DLD1 (cell line): Measurements from ENCODE around the gene OR4D2.

Experiments
- in situ Hi-C: cut with HindIII; loops from 2 replicates; pipeline ENCODE4 v1.10.0; 2017; ENCODE audit warnings: low sequenced_read_pairs

The OR4D2 gene

DNA sequence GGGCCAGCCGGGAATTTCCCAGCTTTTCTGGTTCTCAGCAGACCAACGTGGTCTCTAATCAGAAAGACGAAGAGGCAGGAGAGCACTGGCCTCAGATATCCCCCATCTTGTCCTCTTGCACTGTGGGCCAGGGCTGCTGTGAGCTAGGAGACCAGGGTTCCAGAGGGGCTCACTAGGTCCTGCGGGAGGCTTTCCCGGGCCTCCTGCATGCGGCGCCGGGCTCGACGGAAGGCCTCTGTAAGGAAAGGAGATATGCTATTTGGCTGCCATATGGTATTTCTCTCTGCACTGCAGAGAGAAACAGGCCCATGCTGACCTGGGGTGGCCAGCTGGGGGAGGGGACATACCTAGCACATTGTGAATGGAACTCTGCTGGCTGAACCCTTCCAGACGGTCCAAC is 39.2 kb downstream of the OR4D2 start:
- in situ Hi-C loops, result no loop called here

DNA sequence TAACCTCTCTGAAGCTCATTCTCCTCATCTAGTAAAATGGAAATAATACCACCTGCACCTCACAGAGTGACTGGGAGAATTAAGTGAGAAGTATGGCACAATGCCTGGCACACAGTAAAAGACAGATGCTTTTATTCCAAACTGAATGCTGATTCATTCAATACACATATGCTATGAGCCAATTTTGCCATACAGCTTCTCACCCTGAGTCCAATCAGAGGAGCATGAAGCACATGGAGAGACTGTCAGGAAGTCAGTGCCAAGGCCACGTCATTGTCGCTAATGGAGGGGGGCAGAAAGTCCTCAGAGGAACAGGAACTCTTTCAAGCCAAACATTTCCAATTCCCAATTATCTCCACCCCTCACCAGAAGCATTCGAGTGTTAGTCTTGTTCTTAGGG is 40.7 kb downstream of the OR4D2 start:
- in situ Hi-C loops, result no loop called here

DNA sequence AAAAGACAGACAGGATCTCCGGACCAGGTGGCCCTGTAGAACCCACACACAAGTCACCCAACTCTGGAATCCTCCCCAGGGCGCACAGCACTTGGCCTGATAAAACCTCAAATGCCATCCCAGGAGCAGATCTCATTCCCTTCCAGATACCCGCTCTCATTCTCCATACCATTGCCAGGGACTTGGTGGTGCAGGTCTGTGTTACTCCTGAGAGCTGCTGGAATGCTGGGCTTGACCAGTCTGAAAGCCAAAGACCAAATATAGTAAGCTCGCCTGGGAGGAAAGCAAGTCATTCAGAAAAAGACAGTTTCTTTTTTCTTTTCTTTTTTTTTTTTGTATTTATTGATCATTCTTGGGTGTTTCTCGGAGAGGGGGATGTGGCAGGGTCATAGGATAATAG is 41.6 kb downstream of the OR4D2 start:
- in situ Hi-C loops, result no loop called here

DNA sequence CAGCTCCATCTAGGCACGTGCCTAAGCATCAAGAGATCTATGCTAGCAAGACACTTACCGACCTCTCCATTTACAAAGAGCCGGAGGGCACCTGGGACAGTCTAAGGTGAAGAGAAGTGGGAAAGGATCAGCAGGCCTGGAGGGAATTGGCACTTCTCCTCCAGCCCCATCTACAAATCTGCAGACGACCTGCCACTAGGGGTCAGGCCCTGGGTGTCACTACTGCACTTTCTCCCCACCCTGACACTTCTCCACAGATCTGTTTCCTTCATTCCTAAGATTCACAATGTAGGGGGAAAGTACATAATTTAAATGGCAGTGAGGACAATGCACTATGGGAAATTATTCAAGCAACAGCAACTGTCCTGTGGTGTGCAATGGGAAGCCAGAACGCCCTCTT is 44.1 kb downstream of the OR4D2 start:
- in situ Hi-C loops, result no loop called here

DNA sequence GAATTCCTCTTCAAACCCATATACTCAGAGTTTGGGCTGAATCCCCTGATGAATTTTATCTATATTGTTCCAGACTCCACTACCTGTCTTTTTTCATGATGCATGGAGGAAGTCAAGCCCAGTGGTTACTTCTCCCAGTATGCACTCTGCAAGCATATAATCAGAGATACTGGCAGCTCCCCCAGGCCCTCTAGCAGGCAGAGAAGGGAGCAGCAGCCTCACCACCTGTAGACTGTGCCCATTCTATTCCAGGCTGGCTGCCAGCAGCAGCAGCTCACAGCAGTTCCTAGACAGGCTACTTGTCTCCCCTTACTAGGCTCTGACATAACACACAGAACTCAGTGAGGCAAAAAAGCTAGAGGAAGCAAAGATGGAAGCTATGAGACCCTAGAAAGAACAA is 48.9 kb downstream of the OR4D2 start:
- in situ Hi-C loops, result no loop called here

DNA sequence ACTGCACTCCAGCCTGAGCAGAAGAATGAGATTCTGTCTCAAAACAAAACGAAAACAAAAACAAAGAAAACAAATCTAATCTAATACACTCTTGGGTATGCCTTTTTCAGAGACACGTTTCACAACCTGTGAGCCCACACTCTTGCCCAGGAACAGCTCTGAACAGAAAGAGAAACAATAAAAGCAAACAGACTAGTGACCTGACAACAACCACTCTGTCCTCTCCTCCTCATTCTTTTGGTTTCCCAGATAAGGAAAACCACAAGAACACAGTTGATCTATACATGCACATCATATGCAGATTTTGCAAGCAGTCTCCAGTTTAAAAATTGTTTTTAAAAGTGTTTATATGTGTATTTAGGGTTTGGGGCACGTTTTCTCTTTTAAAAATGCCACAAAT is 51.0 kb downstream of the OR4D2 start:
- in situ Hi-C loops, result no loop called here

DNA sequence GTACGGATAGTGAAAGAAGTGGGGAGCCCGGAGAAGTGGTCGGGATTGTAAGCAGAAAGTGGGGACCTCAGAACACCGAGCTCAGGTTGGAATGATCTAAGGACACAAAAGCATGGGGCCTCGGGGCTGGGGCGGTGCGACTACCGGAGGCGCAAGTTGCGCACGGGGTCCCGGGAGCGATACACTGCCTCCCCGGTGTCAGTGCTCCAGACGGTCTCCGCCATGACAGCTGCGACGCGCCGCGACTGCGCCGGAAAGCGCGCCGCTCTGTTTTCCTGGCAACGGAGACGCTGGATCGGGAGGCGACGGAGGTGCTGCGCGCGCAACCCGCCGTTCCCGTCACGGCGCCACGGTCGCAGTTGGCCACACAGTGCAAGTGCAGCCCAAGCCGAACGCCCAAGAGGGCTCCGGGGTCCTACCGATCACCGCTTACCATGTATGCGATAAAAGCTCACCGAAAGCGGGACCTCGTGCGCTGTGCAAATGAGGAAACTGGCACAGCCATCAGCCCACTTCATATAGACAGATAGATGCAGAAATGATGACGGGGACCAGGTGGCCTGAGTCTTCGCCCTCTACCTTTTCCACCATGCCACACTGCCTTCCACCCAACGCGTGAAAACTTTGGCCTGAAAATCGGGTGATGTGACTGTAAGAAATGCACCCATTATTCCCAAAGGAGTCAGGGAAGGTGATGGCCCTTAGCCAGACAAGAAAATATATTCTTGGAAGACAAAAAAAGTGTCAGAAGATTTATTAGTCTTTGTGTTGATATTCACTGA is 52.4 kb downstream of the OR4D2 start, which contains the start of gene MKS1:
MKS1 (minus strand) TSS at position 249 of the 782 bp plus-strand sequence; CDS start at position 224, 25 bp downstream.
- in situ Hi-C loops, result no loop called here

DNA sequence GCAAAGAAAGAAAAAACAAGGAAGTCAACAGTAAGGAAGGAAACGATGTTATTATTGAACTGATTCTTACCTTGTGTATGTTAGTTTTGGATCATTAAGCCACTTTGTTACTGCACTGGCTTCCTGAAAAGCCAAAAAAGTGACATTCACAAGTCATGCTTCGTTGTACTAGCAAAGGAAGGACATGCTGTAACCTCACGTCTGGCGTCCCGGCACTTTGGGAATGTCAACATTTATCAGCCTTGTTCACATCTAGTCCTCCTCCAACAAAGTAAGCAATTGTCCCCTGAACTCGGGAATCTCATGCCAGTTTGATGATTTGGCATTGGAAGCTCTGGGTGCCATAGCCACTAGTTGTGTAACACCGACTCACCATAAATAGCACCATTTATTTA is 53.0 kb downstream of the OR4D2 start:
- in situ Hi-C loops, result no loop called here
